ENCODE measurements around the gene SH3D19.

DNA sequence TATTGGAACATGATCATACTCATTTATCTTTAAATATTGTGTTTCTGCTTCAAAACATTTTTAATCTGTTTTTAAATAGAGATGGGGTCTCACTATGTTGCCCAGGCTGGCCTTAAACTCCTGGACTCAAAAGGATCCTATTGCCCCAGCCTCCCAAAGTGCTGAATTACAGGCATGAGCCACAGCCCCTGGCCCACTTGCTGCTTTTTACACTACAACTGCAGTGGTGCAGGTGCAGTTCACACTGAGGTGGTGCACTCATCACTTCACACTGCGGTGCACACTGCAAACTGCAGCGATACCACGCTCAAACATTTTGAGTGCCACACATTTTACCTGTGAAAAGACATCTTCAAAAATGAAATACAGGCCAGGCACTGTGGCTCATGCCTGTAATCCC lies 215.2 kb downstream of the SH3D19 start:
- TF ChIP-seq POLR2A (IDR thresholded peaks at IDR 0.05), result no peak
- TF ChIP-seq, protein P1, sequence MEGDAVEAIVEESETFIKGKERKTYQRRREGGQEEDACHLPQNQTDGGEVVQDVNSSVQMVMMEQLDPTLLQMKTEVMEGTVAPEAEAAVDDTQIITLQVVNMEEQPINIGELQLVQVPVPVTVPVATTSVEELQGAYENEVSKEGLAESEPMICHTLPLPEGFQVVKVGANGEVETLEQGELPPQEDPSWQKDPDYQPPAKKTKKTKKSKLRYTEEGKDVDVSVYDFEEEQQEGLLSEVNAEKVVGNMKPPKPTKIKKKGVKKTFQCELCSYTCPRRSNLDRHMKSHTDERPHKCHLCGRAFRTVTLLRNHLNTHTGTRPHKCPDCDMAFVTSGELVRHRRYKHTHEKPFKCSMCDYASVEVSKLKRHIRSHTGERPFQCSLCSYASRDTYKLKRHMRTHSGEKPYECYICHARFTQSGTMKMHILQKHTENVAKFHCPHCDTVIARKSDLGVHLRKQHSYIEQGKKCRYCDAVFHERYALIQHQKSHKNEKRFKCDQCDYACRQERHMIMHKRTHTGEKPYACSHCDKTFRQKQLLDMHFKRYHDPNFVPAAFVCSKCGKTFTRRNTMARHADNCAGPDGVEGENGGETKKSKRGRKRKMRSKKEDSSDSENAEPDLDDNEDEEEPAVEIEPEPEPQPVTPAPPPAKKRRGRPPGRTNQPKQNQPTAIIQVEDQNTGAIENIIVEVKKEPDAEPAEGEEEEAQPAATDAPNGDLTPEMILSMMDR (IDR thresholded peaks at IDR 0.05), result no peak

Measured in Peyer's patch (tissue), 4 donors.